ENCODE results near the gene TRMT61A. TPM values are rescaled to one million over a fixed set of nuclear protein-coding genes. Genes with fewer than 3 reads are reported as not detected.

The TRMT61A gene
- total RNA-seq, 1 donor from 2014 or later = 23.4 TPM

- Mint-ChIP-seq H3K4me1 (ENCODE audit: low read depth) (peaks cover 9% of the 10 kb centered on the region), H3K9me3 (no peaks in the 10 kb centered on the region), H3K4me3 (no peak overlapping the region), H3K36me3 (ENCODE audit: low read depth) (peaks cover 27% of the 10 kb centered on the region), H3K27me3 (ENCODE audit: insufficient read depth) (no peaks in the 10 kb centered on the region), H3K27ac (peak overlapping the region; percentile 16)
- DNase-seq (ENCODE audit: low spot score) = peak; percentile 57
- intact Hi-C loops (cut with micrococcal nuclease) = loop anchor here (1.0 to 5.0 kb wide), 2 partner anchors 46 to 163 kb away; no protein-coding TSS in a partner anchor
Measured at GRCh38 chr14:103500148-103500990, 28.6 kb upstream of the TRMT61A start.

- Mint-ChIP-seq H3K4me1 (ENCODE audit: low read depth) (peaks cover 9% of the 10 kb centered on the region), H3K36me3 (ENCODE audit: low read depth) (peaks cover 27% of the 10 kb centered on the region), H3K27me3 (ENCODE audit: insufficient read depth) (no peaks in the 10 kb centered on the region), H3K27ac (no peak overlapping the region), H3K4me3 (no peak overlapping the region), H3K9me3 (no peaks in the 10 kb centered on the region)
- no peak for DNase-seq (ENCODE audit: low spot score)
- intact Hi-C loops (cut with micrococcal nuclease) = loop anchor here (5.0 kb wide), 1 partner anchor 164 kb away; no protein-coding TSS in a partner anchor
Measured at GRCh38 chr14:103501041-103501870, 27.7 kb upstream of the TRMT61A start.

GRCh38 chr14:103501921-103502669 lies 26.9 kb upstream of the TRMT61A start:
- H3K4me1 Mint-ChIP-seq (ENCODE audit: low read depth) = peaks cover 9% of the 10 kb centered on the region
- H3K27ac Mint-ChIP-seq = no peak overlapping the region
- H3K27me3 Mint-ChIP-seq (ENCODE audit: insufficient read depth) = no peaks in the 10 kb centered on the region
- no peak for DNase-seq (ENCODE audit: low spot score)
- H3K4me3 Mint-ChIP-seq = no peak overlapping the region
- intact Hi-C loops (cut with micrococcal nuclease) = loop anchor here (5.0 kb wide), 1 partner anchor 165 kb away; no protein-coding TSS in a partner anchor
- H3K36me3 Mint-ChIP-seq (ENCODE audit: low read depth) = peaks cover 29% of the 10 kb centered on the region
- H3K9me3 Mint-ChIP-seq = no peaks in the 10 kb centered on the region

- Mint-ChIP-seq H3K9me3 (no peaks in the 10 kb centered on the region), H3K27me3 (ENCODE audit: insufficient read depth) (no peaks in the 10 kb centered on the region), H3K4me1 (ENCODE audit: low read depth) (peaks cover 9% of the 10 kb centered on the region), H3K27ac (no peak overlapping the region), H3K4me3 (no peak overlapping the region), H3K36me3 (ENCODE audit: low read depth) (peaks cover 26% of the 10 kb centered on the region)
- intact Hi-C loops (cut with micrococcal nuclease) = loop anchor here (5.0 kb wide), 1 partner anchor 166 kb away; no protein-coding TSS in a partner anchor
- no peak for DNase-seq (ENCODE audit: low spot score)
Measured at GRCh38 chr14:103502877-103503276, 26.1 kb upstream of the TRMT61A start.

- intact Hi-C loops (cut with micrococcal nuclease) = loop anchor here (5.0 kb wide), 1 partner anchor 166 kb away; no protein-coding TSS in a partner anchor
- H3K4me1 Mint-ChIP-seq (ENCODE audit: low read depth) = peaks cover 9% of the 10 kb centered on the region
- no peak overlapping the region for H3K4me3 Mint-ChIP-seq
- H3K36me3 Mint-ChIP-seq (ENCODE audit: low read depth) = peaks cover 26% of the 10 kb centered on the region
- no peaks in the 10 kb centered on the region for H3K9me3 Mint-ChIP-seq
- H3K27me3 Mint-ChIP-seq (ENCODE audit: insufficient read depth) = no peaks in the 10 kb centered on the region
- DNase-seq (ENCODE audit: low spot score) = no peak
- peak overlapping the region; percentile 53 for H3K27ac Mint-ChIP-seq
Measured at GRCh38 chr14:103503296-103503695, 25.7 kb upstream of the TRMT61A start.

GRCh38 chr14:103504991-103505565 lies 23.9 kb upstream of the TRMT61A start:
- H3K4me1 Mint-ChIP-seq (ENCODE audit: low read depth) = peaks cover 4% of the 10 kb centered on the region
- H3K27ac Mint-ChIP-seq = no peak overlapping the region
- DNase-seq (ENCODE audit: low spot score) = no peak
- no peaks in the 10 kb centered on the region for H3K9me3 Mint-ChIP-seq
- no peak overlapping the region for H3K4me3 Mint-ChIP-seq
- intact Hi-C loops (cut with micrococcal nuclease) = loop anchor here (5.0 kb wide), 1 partner anchor 168 kb away; no protein-coding TSS in a partner anchor
- H3K27me3 Mint-ChIP-seq (ENCODE audit: insufficient read depth) = no peaks in the 10 kb centered on the region
- H3K36me3 Mint-ChIP-seq (ENCODE audit: low read depth) = peaks cover 30% of the 10 kb centered on the region

GRCh38 chr14:103507751-103508150 lies 21.2 kb upstream of the TRMT61A start:
- H3K36me3 Mint-ChIP-seq (ENCODE audit: low read depth) = peaks cover 26% of the 10 kb centered on the region
- H3K4me1 Mint-ChIP-seq (ENCODE audit: low read depth) = no peaks in the 10 kb centered on the region
- no peak overlapping the region for H3K27ac Mint-ChIP-seq
- H3K27me3 Mint-ChIP-seq (ENCODE audit: insufficient read depth) = no peaks in the 10 kb centered on the region
- H3K9me3 Mint-ChIP-seq = no peaks in the 10 kb centered on the region
- no peak overlapping the region for H3K4me3 Mint-ChIP-seq
- intact Hi-C loops (cut with micrococcal nuclease) = no loop called here
- DNase-seq (ENCODE audit: low spot score) = no peak

GRCh38 chr14:103508521-103509329 lies 20.3 kb upstream of the TRMT61A start:
- H3K36me3 Mint-ChIP-seq (ENCODE audit: low read depth) = peaks cover 19% of the 10 kb centered on the region
- H3K9me3 Mint-ChIP-seq = no peaks in the 10 kb centered on the region
- H3K27ac Mint-ChIP-seq = no peak overlapping the region
- no peak overlapping the region for H3K4me3 Mint-ChIP-seq
- intact Hi-C loops (cut with micrococcal nuclease) = no loop called here
- H3K4me1 Mint-ChIP-seq (ENCODE audit: low read depth) = no peaks in the 10 kb centered on the region
- no peaks in the 10 kb centered on the region for H3K27me3 Mint-ChIP-seq (ENCODE audit: insufficient read depth)
- no peak for DNase-seq (ENCODE audit: low spot score)

- H3K27me3 Mint-ChIP-seq (ENCODE audit: insufficient read depth) = no peaks in the 10 kb centered on the region
- no peaks in the 10 kb centered on the region for H3K9me3 Mint-ChIP-seq
- peaks cover 15% of the 10 kb centered on the region for H3K36me3 Mint-ChIP-seq (ENCODE audit: low read depth)
- H3K4me1 Mint-ChIP-seq (ENCODE audit: low read depth) = no peaks in the 10 kb centered on the region
- intact Hi-C loops (cut with micrococcal nuclease) = no loop called here
- no peak overlapping the region for H3K27ac Mint-ChIP-seq
- no peak overlapping the region for H3K4me3 Mint-ChIP-seq
- DNase-seq (ENCODE audit: low spot score) = no peak
Measured at GRCh38 chr14:103509864-103510723, 18.9 kb upstream of the TRMT61A start.

GRCh38 chr14:103510724-103511693 lies 18.0 kb upstream of the TRMT61A start:
- Mint-ChIP-seq H3K9me3 (no peaks in the 10 kb centered on the region), H3K36me3 (ENCODE audit: low read depth) (peaks cover 15% of the 10 kb centered on the region), H3K27me3 (ENCODE audit: insufficient read depth) (no peaks in the 10 kb centered on the region), H3K4me3 (no peak overlapping the region), H3K27ac (no peak overlapping the region), H3K4me1 (ENCODE audit: low read depth) (no peaks in the 10 kb centered on the region)
- intact Hi-C loops (cut with micrococcal nuclease) = no loop called here
- DNase-seq (ENCODE audit: low spot score) = no peak

All from activated T-helper 1 cell treated with anti-CD3 and anti-CD28 coated beads, Interleukin-12 subunit alpha, Interleukin-12 subunit beta, Interleukin-2, Interleukin-4 antibody, amounts not matched to agents 30 ng/mL and 10 ng/mL and 1 ng/mL, durations not matched to agents 14 hours and 24 hours and 36 hours (primary cell).